Gastrocnemius medialis (tissue), 4 donors: ENCODE data around the gene NEUROD1. TPM values are rescaled to one million over a fixed set of nuclear protein-coding genes. Genes with fewer than 3 reads are reported as not detected.
A peak's percentile ranks its signal among the peaks of the same experiment; 100 is the strongest.

Experiments used
- ATAC-seq, 2 donors: fragments of 150-250 bp; one replicate each; pipeline ENCODE4 v1.9.1; 2016
- DNase-seq, 2 donors: peaks; one replicate each; pipeline ENCODE4 v3.0.0-alpha.2; 2019
- H3K27ac ChIP-seq, 4 donors: fragments of 200-600 bp; sonication (generic); 1 replicate in 1 of 4; 2 replicates in 3 of 4; pipeline ENCODE4 v1.5.1; 2016 to 2018; ENCODE audit warnings: mild to moderate bottlenecking in 2 of 4, moderate library complexity in 1 of 4
- H3K27me3 ChIP-seq, 3 donors: fragments of 200-600 bp; sonication (generic) in 2 of 3; 1 replicate in 1 of 3; 2 replicates in 2 of 3; pipeline versions ENCODE4 v1.5.1 to v1.6.0; 2016 to 2019; ENCODE audit warnings: mild to moderate bottlenecking in 1 of 3, moderate library complexity in 1 of 3
- H3K36me3 ChIP-seq, 2 donors: fragments of 200-600 bp; sonication (generic) in 1 of 2; one replicate each; pipeline ENCODE4 v1.5.1; 2017 to 2018
- H3K4me1 ChIP-seq, 2 donors: fragments of 200-600 bp; sonication (generic) in 1 of 2; one replicate each; pipeline ENCODE4 v1.5.1; 2016 to 2017; ENCODE audit warnings: mild to moderate bottlenecking in 2 of 2
- H3K4me3 ChIP-seq, 4 donors: fragments of 200-600 bp; sonication (generic) in 3 of 4; 1 replicate in 1 of 4; 2 replicates in 3 of 4; pipeline ENCODE4 v1.5.1; 2016 to 2019; ENCODE audit warnings: mild to moderate bottlenecking in 2 of 4
- H3K9me3 ChIP-seq, 3 donors: fragments of 200-600 bp; sonication (generic) in 2 of 3; 1 replicate in 1 of 3; 2 replicates in 2 of 3; pipeline ENCODE4 v1.5.1; 2016 to 2019
- POLR2A ChIP-seq, 2 donors: fragments of 450-650 bp; IDR thresholded peaks; one replicate each; pipeline ENCODE4 v1.6.1; 2017; ENCODE audit warnings: antibody characterized with exemption in 2 of 2, mild to moderate bottlenecking in 2 of 2, moderate library complexity in 2 of 2
- in situ Hi-C, 4 donors: fragments of 200-750 bp; cut with MboI; loops; one replicate each; pipeline versions ENCODE4 v1.15.0 to v1.8.0; 2017; ENCODE audit warnings: low sequenced_read_pairs in 4 of 4
- intact Hi-C: fragments of 100-400 bp; cut with DNase I; formaldehyde crosslinking; loops from one replicate; pipeline ENCODE4 v1.15.1; 2023; ENCODE audit warnings: low total_unique reads
- total RNA-seq, 4 donors: library from RNA; depleted of rRNA; stranded (reverse); fragments of >200 nt; gene quantifications; one replicate each; pipeline versions ENCODE4 v1.1.0 to v1.2.3, GENCODE V29; 2016
- TF ChIP-seq, protein P1 (sequence below), 5 experiments: fragments of 450-650 bp in 3 of 5; fragments of 200-600 bp in 2 of 5; sonication (generic) in 2 of 5; IDR thresholded peaks in 4 of 5; conservative IDR thresholded peaks in 1 of 5; 1 replicate in 4 of 5; 2 replicates in 1 of 5; pipeline ENCODE4 v1.5.1; 2016 to 2019; ENCODE audit warnings: antibody characterized with exemption in 5 of 5, mild to moderate bottlenecking in 3 of 5, moderate library complexity in 3 of 5

The NEUROD1 gene
- total RNA-seq, 4 donors from 2014 or later = not detected

- H3K9me3 ChIP-seq = no peaks in the 10 kb centered on the region
- DNase-seq (no peak), ATAC-seq (no peak)
- in situ Hi-C loops (no loop called here), intact Hi-C loops (no loop called here)
- H3K36me3 ChIP-seq = no peaks in the 10 kb centered on the region
- no peak overlapping the region for H3K4me3 ChIP-seq
- TF ChIP-seq, protein P1, sequence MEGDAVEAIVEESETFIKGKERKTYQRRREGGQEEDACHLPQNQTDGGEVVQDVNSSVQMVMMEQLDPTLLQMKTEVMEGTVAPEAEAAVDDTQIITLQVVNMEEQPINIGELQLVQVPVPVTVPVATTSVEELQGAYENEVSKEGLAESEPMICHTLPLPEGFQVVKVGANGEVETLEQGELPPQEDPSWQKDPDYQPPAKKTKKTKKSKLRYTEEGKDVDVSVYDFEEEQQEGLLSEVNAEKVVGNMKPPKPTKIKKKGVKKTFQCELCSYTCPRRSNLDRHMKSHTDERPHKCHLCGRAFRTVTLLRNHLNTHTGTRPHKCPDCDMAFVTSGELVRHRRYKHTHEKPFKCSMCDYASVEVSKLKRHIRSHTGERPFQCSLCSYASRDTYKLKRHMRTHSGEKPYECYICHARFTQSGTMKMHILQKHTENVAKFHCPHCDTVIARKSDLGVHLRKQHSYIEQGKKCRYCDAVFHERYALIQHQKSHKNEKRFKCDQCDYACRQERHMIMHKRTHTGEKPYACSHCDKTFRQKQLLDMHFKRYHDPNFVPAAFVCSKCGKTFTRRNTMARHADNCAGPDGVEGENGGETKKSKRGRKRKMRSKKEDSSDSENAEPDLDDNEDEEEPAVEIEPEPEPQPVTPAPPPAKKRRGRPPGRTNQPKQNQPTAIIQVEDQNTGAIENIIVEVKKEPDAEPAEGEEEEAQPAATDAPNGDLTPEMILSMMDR (IDR thresholded peaks at IDR 0.05 in 4 of 5, conservative IDR thresholded peaks at IDR 0.05 in 1 of 5) = no peak
- no peak for TF ChIP-seq POLR2A (IDR thresholded peaks at IDR 0.05)
- H3K27me3 ChIP-seq = peaks cover 85 to 98% (median 88%) of the 10 kb centered on the region in 3 donors
- no peak overlapping the region for H3K27ac ChIP-seq
- H3K4me1 ChIP-seq = peaks cover 0 to 6% of the 10 kb centered on the region in 2 donors
Measured at GRCh38 chr2:181682026-181682789, 1.9 kb upstream of the NEUROD1 start.

DNA sequence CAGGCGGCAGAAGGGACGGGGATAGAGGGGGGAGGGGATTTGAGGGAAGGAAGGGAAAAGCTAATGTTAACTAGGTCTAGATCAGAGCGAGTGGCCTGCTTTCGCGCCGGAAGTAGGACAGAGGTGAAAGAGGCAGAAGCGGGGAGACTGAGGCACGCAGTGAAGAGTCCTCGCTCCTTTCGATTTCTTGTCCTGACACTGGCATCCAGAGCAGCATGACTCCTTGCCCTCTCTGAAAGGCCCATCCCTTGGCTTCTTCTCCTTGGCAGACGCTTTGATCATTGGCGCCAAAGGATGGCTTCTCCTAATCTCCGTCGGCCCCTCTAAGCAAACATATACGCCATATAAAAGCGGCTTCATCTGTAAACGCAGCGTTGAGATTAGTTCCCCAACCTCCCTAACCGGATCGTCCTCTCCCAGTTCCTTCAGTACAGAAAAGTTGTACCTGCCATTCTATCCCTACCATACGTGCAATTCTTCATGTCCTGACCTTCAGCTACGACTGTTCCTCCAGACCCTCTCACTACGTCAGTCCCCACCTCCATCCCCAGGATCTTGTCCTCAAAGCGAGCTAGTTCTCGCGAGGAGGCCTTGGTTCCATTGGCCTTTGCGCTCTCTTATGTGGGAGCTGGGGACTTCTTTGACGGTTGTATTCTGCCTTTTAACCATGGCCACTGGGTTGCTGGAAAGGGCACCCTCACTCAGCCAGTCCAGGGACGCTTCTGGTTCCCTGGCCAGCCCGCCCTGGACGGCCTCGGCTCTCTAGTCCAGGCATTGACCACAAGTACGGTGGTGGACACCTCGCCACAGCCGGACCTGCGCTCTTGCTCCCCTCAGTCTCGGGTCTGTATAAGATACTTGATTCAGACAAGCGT, 857 bp upstream of the NEUROD1 start:
- DNase-seq = no peak
- Histone ChIP-seq H3K4me1 (peaks cover 0 to 6% of the 10 kb centered on the region in 2 donors), H3K4me3 (peak overlapping the region in 3 of 4 donors; percentile 17 to 34 (median 24)), H3K27ac (no peak overlapping the region), H3K9me3 (no peaks in the 10 kb centered on the region), H3K36me3 (no peaks in the 10 kb centered on the region), H3K27me3 (peaks cover 82 to 88% (median 82%) of the 10 kb centered on the region in 3 donors)
- TF ChIP-seq POLR2A (IDR thresholded peaks at IDR 0.05) = no peak
- TF ChIP-seq, protein P1 (IDR thresholded peaks at IDR 0.05 in 4 of 5, conservative IDR thresholded peaks at IDR 0.05 in 1 of 5) = no peak
- in situ Hi-C loops (no loop called here), intact Hi-C loops (no loop called here)
- no peak for ATAC-seq

DNA sequence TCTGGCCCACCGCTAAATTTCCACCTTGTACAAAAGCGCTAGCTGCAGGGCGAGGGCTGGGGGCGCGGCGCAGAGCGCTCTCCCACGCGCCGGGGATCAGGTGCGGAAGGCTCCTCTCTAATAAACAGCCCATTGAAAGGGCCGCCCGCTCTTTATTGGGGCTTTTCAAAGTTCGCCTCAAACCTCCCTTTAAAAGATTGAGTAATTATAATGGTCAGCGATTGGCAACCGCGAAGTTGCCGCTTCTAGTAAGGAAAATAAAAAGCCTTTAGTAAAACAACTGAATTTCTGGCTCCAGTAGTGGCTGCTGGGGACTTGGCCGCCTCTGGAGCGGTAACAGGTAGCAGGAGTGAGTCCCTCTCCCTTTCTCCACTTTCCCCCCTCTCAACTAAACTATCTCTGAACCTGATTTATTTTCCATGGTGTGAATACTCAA, 755 bp downstream of the NEUROD1 start:
- Histone ChIP-seq H3K4me1 (peaks cover 0 to 6% of the 10 kb centered on the region in 2 donors), H3K36me3 (no peaks in the 10 kb centered on the region), H3K27me3 (peaks cover 68 to 73% (median 70%) of the 10 kb centered on the region in 3 donors), H3K4me3 (no peak overlapping the region), H3K9me3 (no peaks in the 10 kb centered on the region), H3K27ac (no peak overlapping the region)
- DNase-seq (no peak), ATAC-seq (no peak)
- in situ Hi-C loops (no loop called here), intact Hi-C loops (no loop called here)
- TF ChIP-seq POLR2A (IDR thresholded peaks at IDR 0.05) = no peak
- TF ChIP-seq, protein P1 (IDR thresholded peaks at IDR 0.05 in 4 of 5, conservative IDR thresholded peaks at IDR 0.05 in 1 of 5) = no peak

DNA sequence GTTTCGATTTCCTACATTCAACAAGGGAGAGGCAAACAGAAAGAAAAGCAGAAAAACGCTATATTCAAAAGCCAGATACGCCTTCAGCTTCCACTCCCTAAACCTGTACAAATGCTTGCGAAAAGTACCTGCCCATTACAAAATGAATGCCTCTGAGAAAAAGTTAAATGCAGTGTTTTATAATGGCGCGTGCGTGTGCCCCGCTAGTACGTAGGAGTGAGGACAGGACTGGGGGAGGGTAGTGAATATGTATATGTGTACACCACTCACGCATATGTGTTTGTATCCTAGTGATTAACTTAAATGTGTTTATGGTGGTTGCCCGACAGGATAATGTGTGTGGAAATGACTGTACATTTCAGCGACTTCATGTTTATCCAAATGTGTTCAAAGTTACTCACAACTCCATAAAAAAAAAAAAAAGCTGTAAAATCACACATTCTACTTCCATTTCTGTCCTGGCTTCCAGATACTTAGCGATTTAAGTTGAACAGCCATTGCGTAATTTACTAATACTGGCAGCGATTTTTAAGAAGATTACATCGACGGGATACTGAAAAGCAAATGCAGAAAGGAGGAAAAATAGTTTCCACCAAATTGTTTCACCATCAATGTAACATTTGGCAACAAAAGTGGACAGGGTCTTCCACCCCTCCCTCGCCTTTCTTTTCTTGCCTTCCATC, 1.3 kb downstream of the NEUROD1 start:
- no peak for ATAC-seq
- no peak for DNase-seq
- no peak for TF ChIP-seq POLR2A (IDR thresholded peaks at IDR 0.05)
- TF ChIP-seq, protein P1 (IDR thresholded peaks at IDR 0.05 in 4 of 5, conservative IDR thresholded peaks at IDR 0.05 in 1 of 5) = no peak
- no peaks in the 10 kb centered on the region for H3K36me3 ChIP-seq
- peaks cover 62 to 69% (median 64%) of the 10 kb centered on the region in 3 donors for H3K27me3 ChIP-seq
- H3K9me3 ChIP-seq = no peaks in the 10 kb centered on the region
- peaks cover 0 to 6% of the 10 kb centered on the region in 2 donors for H3K4me1 ChIP-seq
- intact Hi-C loops (no loop called here), in situ Hi-C loops (no loop called here)
- H3K27ac ChIP-seq = no peak overlapping the region
- no peak overlapping the region for H3K4me3 ChIP-seq
